Neural cell (in vitro differentiated cells): ENCODE measurements around the gene WARS2. TPM values are rescaled to one million over a fixed set of nuclear protein-coding genes. Genes with fewer than 3 reads are reported as not detected.

ENCODE experiments used
- H2AFZ ChIP-seq: fragments of 200-600, 300-800 bp; sonication (generic), shearing (Covaris generic); 2 replicates; pipeline ENCODE4 v1.6.0; 2014; ENCODE audit warnings: low read depth, mild to moderate bottlenecking, antibody characterized with exemption, low read length, moderate library complexity
- H3F3A ChIP-seq: fragments of 200-600 bp; shearing (Covaris generic); 2 replicates; pipeline ENCODE4 v1.6.1; 2016; ENCODE audit warnings: mild to moderate bottlenecking, moderate library complexity, mixed read lengths, antibody characterized with exemption, low read length; ENCODE audit not compliant: insufficient read depth, poor library complexity, severe bottlenecking
- H3K27ac ChIP-seq: fragments of 200-600, 300-800 bp; sonication (generic), shearing (Covaris generic); 2 replicates; pipeline ENCODE4 v1.5.1; 2014; ENCODE audit warnings: mild to moderate bottlenecking, low read length, moderate library complexity
- H3K27me3 ChIP-seq: fragments of 300-800, 200-600 bp; sonication (generic), shearing (Covaris generic); 2 replicates; pipeline ENCODE4 v1.6.0; 2014; ENCODE audit warnings: mild to moderate bottlenecking, low read depth, low read length, moderate library complexity; ENCODE audit not compliant: insufficient read depth
- H3K36me3 ChIP-seq: fragments of 300-800, 200-600 bp; sonication (generic), shearing (Covaris generic); 2 replicates; pipeline ENCODE4 v1.5.1; 2014; ENCODE audit warnings: mild to moderate bottlenecking, antibody characterized with exemption, low read length, moderate library complexity; ENCODE audit not compliant: insufficient read depth
- H3K4me2 ChIP-seq: fragments of 300-800, 200-600 bp; sonication (generic), shearing (Covaris generic); 2 replicates; pipeline ENCODE4 v1.6.0; 2014; ENCODE audit warnings: mild to moderate bottlenecking, low read length
- H3K4me3 ChIP-seq: fragments of 300-800, 200-600 bp; sonication (generic), shearing (Covaris generic); 2 replicates; pipeline ENCODE4 v1.5.1; 2014; ENCODE audit warnings: mild to moderate bottlenecking, low read length, moderate library complexity
- H3K79me2 ChIP-seq: fragments of 200-600 bp; shearing (Covaris generic); replicated peaks from 2 replicates; pipeline ENCODE4 v1.6.0; 2014; ENCODE audit warnings: mild to moderate bottlenecking, low read length, moderate library complexity; ENCODE audit not compliant: insufficient read depth
- H3K9ac ChIP-seq: fragments of 300-800, 200-600 bp; sonication (generic), shearing (Covaris generic); 2 replicates; pipeline ENCODE4 v1.6.1; 2016; ENCODE audit warnings: mild to moderate bottlenecking, low read length, mixed read lengths
- H3K9me2 ChIP-seq: fragments of 200-600 bp; shearing (Covaris generic); 2 replicates; pipeline ENCODE4 v1.6.1; 2016; ENCODE audit warnings: mild to moderate bottlenecking, low read length, mixed read lengths; ENCODE audit not compliant: insufficient read depth
- H3K9me3 ChIP-seq: fragments of 200-600, 300-800 bp; sonication (generic), shearing (Covaris generic); 2 replicates; pipeline ENCODE4 v1.6.1; 2016; ENCODE audit warnings: mild to moderate bottlenecking, mixed run types, low read length, moderate library complexity, mixed read lengths
- H4K20me1 ChIP-seq: fragments of 200-600 bp; shearing (Covaris generic); 2 replicates; pipeline ENCODE4 v1.6.1; 2016; ENCODE audit warnings: mild to moderate bottlenecking, mixed run types; ENCODE audit not compliant: insufficient read depth
- CTCF ChIP-seq: fragments of 450-650 bp; IDR thresholded peaks from 2 replicates; pipeline ENCODE4 v1.5.1; 2014; ENCODE audit warnings: antibody characterized with exemption, mild to moderate bottlenecking, moderate library complexity; ENCODE audit not compliant: poor library complexity, severe bottlenecking
- EP300 ChIP-seq: fragments of 450-650 bp; conservative IDR thresholded peaks from 2 replicates; pipeline ENCODE4 v1.6.1; 2014; ENCODE audit warnings: antibody characterized with exemption, mild to moderate bottlenecking, moderate library complexity; ENCODE audit not compliant: poor library complexity, severe bottlenecking
- EZH2 ChIP-seq: fragments of 200-600, 300-800 bp; shearing (Covaris generic), sonication (generic); IDR thresholded peaks from 2 replicates; pipeline ENCODE4 v1.6.1; 2014; ENCODE audit warnings: antibody characterized with exemption, low read length, borderline replicate concordance, mild to moderate bottlenecking; ENCODE audit not compliant: insufficient read depth, poor library complexity, severe bottlenecking
- MXI1 ChIP-seq: fragments of 450-650 bp; conservative IDR thresholded peaks from 2 replicates; pipeline ENCODE4 v1.6.1; 2014; ENCODE audit warnings: antibody characterized with exemption, mild to moderate bottlenecking; ENCODE audit not compliant: poor library complexity, severe bottlenecking
- POLR2AphosphoS5 ChIP-seq: IDR thresholded peaks from 2 replicates; pipeline ENCODE4 v1.6.1; 2012
- RAD21 ChIP-seq: fragments of 450-650 bp; conservative IDR thresholded peaks from 2 replicates; pipeline ENCODE4 v1.6.1; 2014; ENCODE audit warnings: antibody characterized with exemption, mild to moderate bottlenecking, moderate library complexity
- REST ChIP-seq: IDR thresholded peaks from 2 replicates; pipeline ENCODE4 v1.6.1; 2012; ENCODE audit warnings: borderline replicate concordance
- SMC3 ChIP-seq: fragments of 450-650 bp; conservative IDR thresholded peaks from 2 replicates; pipeline ENCODE4 v1.6.1; 2014; ENCODE audit warnings: antibody characterized with exemption, mild to moderate bottlenecking, moderate library complexity; ENCODE audit not compliant: poor library complexity
- TAF1 ChIP-seq: IDR thresholded peaks from 2 replicates; pipeline ENCODE4 v1.6.1; 2012; ENCODE audit warnings: low read depth
- polyA plus RNA-seq: library from polyadenylated mRNA; depleted of rRNA; stranded (reverse); fragments of >200 nt; gene quantifications from 2 replicates; pipeline ENCODE4 v1.2.3, GENCODE V29; 2014

The WARS2 gene
- polyA plus RNA-seq, 1 donor from 2014 or later = 4.7 TPM

- no peaks in the 10 kb centered on the region for H3K27me3 ChIP-seq
- no peaks in the 10 kb centered on the region for H3K36me3 ChIP-seq
- H3K9ac ChIP-seq = no peak overlapping the region
- no peak overlapping the region for H3K4me3 ChIP-seq
- no peaks in the 10 kb centered on the region for H3K9me2 ChIP-seq
- H2AFZ ChIP-seq = no peak overlapping the region
- no peak overlapping the region for H3K27ac ChIP-seq
- TF ChIP-seq EZH2 (no peak), REST (no peak), CTCF (no peak), MXI1 (no peak), SMC3 (no peak), RAD21 (no peak), TAF1 (no peak), POLR2AphosphoS5 (no peak), EP300 (no peak)
- no peak overlapping the region for H3K4me2 ChIP-seq
- H3K79me2 ChIP-seq = no peaks in the 10 kb centered on the region
- no peaks in the 10 kb centered on the region for H3K9me3 ChIP-seq
- H4K20me1 ChIP-seq = no peaks in the 10 kb centered on the region
- H3F3A ChIP-seq = no peaks in the 10 kb centered on the region
Measured at GRCh38 chr1:119034359-119034758, 106.1 kb downstream of the WARS2 start.

GRCh38 chr1:119032986-119033385 is 107.5 kb downstream of the WARS2 start:
- Histone ChIP-seq H3F3A (no peaks in the 10 kb centered on the region), H3K27me3 (no peaks in the 10 kb centered on the region), H3K9me3 (no peaks in the 10 kb centered on the region), H3K9me2 (no peaks in the 10 kb centered on the region), H3K79me2 (no peaks in the 10 kb centered on the region), H3K9ac (no peak overlapping the region), H3K27ac (no peak overlapping the region), H3K36me3 (no peaks in the 10 kb centered on the region), H2AFZ (no peak overlapping the region), H4K20me1 (no peaks in the 10 kb centered on the region), H3K4me3 (no peak overlapping the region), H3K4me2 (no peak overlapping the region)
- TF ChIP-seq EP300 (no peak), CTCF (no peak), MXI1 (no peak), REST (no peak), TAF1 (no peak), POLR2AphosphoS5 (no peak)
